Ishikawa (cell line): ENCODE results near the gene REEP3.

Experiments used
- CEBPB ChIP-seq: IDR thresholded peaks from 2 replicates; pipeline ENCODE4 v1.6.1; 2012
- CREB1 ChIP-seq: IDR thresholded peaks from 2 replicates; pipeline ENCODE4 v1.6.1; 2012; ENCODE audit warnings: low read depth
- EGR1 ChIP-seq: IDR thresholded peaks from 2 replicates; pipeline ENCODE4 v1.6.1; 2012
- EP300 ChIP-seq: IDR thresholded peaks from 2 replicates; pipeline ENCODE4 v1.6.1; 2012; ENCODE audit warnings: borderline replicate concordance
- NFIC ChIP-seq: IDR thresholded peaks from 2 replicates; pipeline ENCODE4 v1.6.1; 2012
- RAD21 ChIP-seq: IDR thresholded peaks from 2 replicates; pipeline ENCODE4 v1.6.1; 2012; ENCODE audit warnings: low read depth
- TAF1 ChIP-seq: IDR thresholded peaks from 2 replicates; pipeline ENCODE4 v1.6.1; 2012; ENCODE audit warnings: low read depth, mild to moderate bottlenecking
- TCF12 ChIP-seq: IDR thresholded peaks from 2 replicates; pipeline ENCODE4 v1.6.1; 2012; ENCODE audit warnings: low read depth
- TEAD4 ChIP-seq: IDR thresholded peaks from 2 replicates; pipeline ENCODE4 v1.6.1; 2012
- USF1 ChIP-seq: IDR thresholded peaks from 2 replicates; pipeline ENCODE4 v1.6.1; 2012
- TF ChIP-seq, protein P1 (sequence below): IDR thresholded peaks from 2 replicates; pipeline ENCODE4 v1.6.1; 2012
- TF ChIP-seq, protein P2 (sequence below): IDR thresholded peaks from 2 replicates; pipeline ENCODE4 v1.6.1; 2012; ENCODE audit warnings: low read depth, mild to moderate bottlenecking

DNA sequence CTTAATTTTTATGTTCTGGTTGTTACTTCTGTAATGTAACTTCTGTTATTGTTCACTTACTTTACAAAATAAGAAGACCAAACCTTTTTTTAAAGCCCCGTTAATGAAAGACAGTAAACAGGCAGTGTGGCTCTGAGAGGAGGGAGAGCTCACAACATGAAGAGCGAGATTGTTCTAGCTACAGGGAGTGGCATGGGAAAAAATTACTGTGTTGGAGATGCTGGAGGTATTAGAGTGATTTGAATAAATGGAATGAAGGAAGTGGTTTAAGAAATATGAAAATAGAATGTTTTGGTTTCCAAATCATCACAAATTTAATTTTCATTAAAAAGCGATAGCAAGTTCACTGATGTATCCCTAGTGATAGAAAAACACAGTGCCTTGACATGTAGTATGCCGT is 31.8 kb downstream of the REEP3 start:
- TF ChIP-seq EP300 (no peak), EGR1 (no peak), TEAD4 (no peak), TCF12 (no peak), CREB1 (no peak), RAD21 (no peak), NFIC (no peak), CEBPB (no peak), USF1 (no peak), TAF1 (no peak)
- TF ChIP-seq, protein P1, sequence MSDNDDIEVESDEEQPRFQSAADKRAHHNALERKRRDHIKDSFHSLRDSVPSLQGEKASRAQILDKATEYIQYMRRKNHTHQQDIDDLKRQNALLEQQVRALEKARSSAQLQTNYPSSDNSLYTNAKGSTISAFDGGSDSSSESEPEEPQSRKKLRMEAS, result no peak
- TF ChIP-seq, protein P2, sequence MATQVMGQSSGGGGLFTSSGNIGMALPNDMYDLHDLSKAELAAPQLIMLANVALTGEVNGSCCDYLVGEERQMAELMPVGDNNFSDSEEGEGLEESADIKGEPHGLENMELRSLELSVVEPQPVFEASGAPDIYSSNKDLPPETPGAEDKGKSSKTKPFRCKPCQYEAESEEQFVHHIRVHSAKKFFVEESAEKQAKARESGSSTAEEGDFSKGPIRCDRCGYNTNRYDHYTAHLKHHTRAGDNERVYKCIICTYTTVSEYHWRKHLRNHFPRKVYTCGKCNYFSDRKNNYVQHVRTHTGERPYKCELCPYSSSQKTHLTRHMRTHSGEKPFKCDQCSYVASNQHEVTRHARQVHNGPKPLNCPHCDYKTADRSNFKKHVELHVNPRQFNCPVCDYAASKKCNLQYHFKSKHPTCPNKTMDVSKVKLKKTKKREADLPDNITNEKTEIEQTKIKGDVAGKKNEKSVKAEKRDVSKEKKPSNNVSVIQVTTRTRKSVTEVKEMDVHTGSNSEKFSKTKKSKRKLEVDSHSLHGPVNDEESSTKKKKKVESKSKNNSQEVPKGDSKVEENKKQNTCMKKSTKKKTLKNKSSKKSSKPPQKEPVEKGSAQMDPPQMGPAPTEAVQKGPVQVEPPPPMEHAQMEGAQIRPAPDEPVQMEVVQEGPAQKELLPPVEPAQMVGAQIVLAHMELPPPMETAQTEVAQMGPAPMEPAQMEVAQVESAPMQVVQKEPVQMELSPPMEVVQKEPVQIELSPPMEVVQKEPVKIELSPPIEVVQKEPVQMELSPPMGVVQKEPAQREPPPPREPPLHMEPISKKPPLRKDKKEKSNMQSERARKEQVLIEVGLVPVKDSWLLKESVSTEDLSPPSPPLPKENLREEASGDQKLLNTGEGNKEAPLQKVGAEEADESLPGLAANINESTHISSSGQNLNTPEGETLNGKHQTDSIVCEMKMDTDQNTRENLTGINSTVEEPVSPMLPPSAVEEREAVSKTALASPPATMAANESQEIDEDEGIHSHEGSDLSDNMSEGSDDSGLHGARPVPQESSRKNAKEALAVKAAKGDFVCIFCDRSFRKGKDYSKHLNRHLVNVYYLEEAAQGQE, result no peak
